GM21390 (cell line): Measurements from ENCODE around the gene ENO4.
A peak's percentile ranks its signal among the peaks of the same experiment; 100 is the strongest.

Experiments
- ATAC-seq: cut with Tn5 transposase; IDR thresholded peaks from one replicate; pipeline ENCODE4 v1.9.1; 2021; ENCODE audit not compliant: unreplicated experiment

Gene ENO4

DNA sequence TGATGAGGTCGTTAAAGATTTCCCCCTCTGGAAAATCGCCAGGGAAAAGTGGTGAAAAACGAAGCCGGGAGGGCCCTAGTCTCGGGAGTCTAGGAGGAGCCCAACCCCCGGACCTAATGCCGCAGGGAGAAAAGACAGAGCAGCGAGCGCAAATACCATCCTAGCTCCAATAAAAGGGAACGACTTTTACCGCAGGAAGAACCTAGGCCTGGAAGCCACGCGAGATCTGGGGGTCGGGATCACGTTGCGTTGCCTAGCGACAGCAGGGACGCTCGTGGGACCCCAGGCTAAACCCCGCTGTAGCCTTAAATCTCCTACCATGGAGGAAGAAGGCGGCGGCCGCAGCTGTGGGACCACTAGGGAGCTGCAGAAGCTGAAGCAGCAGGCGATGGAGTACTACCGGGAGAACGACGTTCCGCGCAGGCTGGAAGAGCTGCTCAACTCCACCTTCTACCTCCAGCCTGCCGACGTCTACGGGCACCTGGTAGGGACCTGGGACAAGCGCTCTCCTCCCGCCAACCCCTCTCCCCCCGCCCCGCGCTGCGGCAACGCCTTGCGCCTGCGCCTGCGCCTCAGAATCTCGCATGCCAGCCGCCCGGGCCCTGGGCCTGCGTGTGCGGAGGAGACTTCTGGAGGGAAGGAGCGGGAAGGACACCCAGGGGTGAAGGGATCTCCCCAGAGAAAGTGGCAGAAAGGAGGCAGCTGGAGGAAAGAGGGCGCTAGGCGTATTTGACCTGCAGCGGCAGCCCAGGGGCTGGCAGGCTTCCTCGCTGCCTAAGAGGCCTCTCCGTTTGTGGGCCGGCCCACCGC, at the start of gene ENO4:
Gene ENO4 (plus strand): TSS at position 252 of the 810 bp plus-strand sequence. CDS start 68 bp downstream, at position 320.
- ATAC-seq: peak; percentile 61

- no peak for ATAC-seq
Measured at GRCh38 chr10:116800286-116800929, 48.9 kb upstream of the ENO4 start.

DNA sequence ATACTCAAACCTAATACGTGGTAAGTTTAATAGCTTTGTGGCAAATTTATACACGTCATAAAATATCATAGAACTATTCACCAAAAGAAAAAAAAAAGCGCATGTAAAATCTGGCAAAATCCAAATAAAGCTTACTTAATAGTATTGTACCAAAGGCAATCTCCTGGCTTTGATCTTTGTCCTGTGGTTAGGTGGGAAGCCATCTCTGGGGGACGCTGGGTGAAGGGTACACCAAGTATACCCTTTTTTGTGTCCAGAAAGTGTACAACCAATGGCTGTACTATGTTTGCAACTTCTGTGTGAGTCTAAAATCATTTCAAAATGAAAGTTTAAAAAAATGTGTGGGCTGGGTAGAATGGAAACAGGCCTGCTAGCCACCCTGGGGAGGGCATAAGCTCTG, 47.6 kb upstream of the ENO4 start:
- no peak for ATAC-seq

- no peak for ATAC-seq
Measured at GRCh38 chr10:116802474-116802873, 46.8 kb upstream of the ENO4 start.

DNA sequence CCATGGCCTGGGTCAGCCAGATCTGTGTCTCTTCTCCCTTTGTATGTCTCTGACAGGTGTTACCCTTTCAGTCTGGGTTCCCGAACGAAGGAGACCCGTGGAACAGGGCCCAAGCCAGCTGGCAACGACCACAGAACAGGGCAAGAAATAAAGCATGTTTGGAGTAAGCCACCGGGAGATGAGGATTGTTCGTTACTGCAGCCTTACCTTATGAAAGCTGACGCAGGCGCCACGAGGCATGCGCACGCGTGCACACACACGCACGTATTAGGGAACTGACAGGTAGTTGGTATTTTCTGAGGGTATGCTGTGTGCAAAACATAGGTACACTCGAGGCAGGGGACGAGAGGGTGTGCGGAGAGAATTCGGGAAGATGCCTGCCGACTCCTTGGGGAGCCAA, 46.4 kb upstream of the ENO4 start:
- ATAC-seq: no peak

- ATAC-seq: no peak
Measured at GRCh38 chr10:116803451-116804249, 45.6 kb upstream of the ENO4 start.

DNA sequence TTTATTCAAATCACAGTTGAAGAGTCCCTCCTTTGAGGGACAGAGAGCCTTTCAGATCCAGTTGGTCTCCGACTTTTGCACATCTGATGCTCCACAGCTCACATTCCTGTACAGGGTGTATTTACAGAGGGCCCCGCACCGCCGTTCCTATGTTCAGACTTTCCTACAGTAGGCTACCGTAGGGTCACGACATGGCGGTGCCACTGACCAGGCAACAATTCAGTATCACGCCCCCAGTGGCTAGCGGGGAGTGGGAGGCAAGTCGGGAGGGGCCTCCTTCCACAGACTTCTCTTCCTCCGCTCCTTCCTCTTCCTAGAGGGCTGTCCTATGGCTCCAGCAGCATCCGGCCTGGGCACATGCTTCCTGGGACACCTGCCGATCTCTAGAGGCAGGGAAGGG, 40.6 kb upstream of the ENO4 start:
- no peak for ATAC-seq

DNA sequence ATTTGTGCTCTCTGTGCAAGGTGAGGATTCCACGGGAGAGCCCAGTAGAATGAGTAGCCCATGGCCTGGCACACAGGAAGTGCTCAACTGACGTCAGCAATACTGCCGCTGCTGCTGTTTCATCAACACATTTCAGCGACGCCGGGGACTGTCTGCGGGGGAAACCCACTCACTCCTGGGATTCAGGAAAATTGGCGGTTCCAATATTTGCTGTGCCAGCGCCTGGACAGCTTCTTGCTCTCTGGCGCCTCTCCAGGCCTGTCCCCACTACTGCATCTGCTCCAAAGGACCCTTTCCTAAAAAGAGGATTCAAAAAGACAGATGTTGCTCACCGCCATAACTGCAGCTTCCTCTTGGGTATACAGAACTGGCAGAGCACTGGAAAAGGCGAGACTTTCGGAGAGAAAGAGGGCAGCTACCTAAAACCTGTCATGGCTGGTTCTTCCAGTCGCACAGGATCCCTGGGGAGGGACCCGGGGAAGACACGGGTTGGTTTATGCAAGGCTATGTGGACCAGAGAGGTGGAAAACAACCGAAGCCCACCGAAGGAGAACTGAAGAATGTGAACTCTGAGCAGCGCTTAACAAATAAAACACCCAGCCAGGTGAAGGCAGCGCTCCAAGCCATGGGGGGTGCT, 39.7 kb upstream of the ENO4 start:
- ATAC-seq: no peak

DNA sequence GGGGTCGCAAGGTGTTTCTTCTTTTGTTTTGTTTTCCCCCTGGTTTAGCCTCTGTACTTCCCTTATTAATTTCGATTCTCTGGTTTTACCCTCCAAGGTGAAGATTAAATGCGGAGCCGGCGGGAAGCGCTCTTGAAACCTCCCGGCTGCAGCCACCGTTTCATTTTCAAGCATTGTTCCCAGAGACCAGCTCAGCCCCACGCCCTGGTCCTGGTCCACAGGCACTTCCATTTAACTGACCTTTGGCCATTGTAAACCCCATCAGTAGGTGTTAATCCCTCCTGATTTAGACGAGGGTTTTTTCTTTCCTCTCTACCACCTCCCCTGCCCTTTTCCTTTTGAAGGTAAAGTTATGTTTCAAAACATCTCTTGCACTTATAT, 39.2 kb upstream of the ENO4 start:
- no peak for ATAC-seq

DNA sequence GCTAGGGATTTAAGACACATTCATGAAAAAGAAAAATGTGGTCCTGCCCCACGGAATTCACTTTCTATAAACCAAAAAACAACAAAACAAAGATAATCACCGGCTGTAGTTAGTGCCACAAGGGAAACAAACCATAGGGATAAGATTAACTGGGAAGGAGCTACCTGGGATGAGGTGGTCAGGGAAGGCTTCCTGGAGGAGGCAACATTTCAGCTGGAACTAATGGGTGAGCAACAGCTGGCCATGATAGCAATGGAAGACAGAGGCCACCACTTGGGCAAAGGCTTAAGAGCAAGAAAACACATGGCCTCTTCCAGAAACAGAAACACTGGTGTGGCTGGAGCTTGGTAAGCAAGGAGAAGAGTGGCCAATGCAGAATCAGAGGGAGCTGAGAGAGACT, 38.4 kb upstream of the ENO4 start:
- ATAC-seq: no peak

DNA sequence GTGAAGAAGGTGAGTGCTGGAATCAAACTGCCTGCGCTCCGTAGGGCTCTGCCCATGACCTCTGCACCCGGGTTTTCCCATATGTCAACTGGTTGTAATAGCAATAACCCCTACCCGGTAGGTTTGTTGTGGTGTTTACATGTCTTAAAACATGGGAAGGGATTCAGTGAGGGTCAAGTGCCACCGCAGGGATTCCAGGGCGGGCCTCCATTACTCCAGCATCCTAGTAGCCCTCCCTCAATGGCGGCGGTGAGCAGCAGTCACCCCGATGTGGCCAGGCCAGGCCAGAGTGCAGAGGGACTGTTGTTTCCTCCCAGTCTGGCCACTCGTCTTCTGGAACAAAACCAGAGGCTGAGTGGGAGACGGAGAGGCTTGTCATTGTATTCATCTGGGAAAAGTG, 37.6 kb upstream of the ENO4 start:
- no peak for ATAC-seq

DNA sequence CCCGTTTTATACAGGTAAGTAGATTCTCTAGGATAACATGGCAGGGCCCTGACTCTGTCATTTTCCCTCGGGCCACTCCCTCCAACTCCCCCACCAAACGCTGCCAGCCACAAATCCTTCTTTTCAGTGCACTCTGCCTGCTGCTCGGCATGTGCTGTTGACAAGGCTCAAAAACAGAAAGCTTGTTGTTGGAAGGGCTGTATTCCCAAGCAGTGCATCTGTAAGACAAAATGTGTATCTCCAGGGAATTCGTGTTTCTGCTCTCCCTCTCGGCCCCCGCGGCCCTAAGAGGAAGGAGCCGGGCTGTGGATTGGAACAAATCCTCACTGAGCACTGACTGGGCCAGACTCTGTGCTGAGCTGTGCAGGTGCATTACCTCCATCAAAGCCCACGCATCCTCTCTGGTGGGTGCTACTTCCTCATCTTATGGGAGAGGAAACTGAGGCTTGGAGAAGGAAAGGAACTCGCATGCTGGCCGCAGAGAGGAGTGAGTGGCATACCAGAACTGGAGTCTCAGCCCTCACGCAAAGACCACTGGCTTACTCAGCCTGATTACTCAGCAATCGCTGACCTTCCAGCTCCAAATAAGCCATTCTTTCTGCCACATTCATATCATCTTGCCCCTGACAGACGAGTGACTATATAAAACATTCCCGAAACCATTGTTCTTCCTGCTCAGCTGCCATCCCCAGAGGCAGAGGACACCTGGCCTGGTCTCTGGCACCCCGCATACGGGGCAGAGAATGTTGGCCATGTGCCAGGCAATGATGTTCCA, 33.5 kb upstream of the ENO4 start:
- no peak for ATAC-seq

DNA sequence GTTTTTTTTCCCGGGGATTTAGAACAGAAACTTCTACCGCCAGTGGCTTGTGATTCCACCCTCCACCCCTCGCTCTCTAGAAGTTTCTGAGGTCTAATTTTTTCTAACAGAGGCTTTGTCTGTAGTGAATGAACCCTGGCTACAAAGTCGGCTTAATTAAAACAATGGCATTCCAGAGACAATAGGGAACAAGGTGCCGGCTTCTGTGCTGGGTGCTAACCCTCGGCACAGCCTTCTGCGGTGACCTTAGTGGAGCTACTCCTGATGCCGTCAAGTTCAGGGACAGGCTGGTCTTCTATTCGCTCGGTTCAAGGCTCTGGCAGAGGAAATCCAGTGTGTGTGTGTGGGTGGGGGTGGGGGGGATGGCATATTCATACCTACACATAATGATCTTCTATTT, 32.1 kb upstream of the ENO4 start:
- no peak for ATAC-seq

GRCh38 chr10:116817780-116818343, 31.4 kb upstream of the ENO4 start:
- ATAC-seq: no peak

DNA sequence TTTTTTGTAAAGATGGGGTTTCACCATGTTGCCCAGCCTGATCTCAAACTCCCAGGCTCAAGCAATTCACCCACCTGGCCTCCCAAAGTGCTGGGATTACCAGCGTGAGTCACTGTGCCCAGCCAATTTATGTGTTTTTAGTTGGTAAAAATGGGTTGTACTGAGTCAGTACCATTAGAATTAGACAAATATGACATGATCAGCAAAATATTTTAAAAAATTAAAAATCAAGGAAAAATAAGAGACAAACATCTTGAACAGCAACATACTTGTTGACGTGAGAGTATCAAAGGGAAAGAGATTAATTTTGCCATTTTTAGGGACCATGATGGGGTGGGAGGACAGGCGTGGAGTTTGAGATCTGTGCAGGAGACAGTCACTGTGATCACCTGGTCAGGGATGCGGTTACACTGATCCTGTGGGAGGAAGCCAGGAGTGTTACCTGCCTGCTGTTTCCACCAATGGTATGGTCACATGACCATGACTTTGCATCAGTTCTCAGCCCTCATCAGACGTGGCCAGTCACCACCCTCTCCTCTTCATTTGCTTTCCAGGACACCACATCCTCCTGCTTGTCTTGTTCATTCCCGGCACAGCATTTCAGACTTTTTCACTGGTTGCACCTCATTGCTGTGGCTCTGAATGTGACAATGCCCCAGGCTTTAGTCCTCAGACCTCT, 29.2 kb upstream of the ENO4 start:
- no peak for ATAC-seq

- no peak for ATAC-seq
Measured at GRCh38 chr10:116825901-116826300, 23.4 kb upstream of the ENO4 start.

- ATAC-seq: no peak
Measured at GRCh38 chr10:116826803-116827202, 22.5 kb upstream of the ENO4 start.

GRCh38 chr10:116827214-116827671, 22.1 kb upstream of the ENO4 start:
- ATAC-seq: no peak

GRCh38 chr10:116828116-116828515, 21.2 kb upstream of the ENO4 start:
- no peak for ATAC-seq

DNA sequence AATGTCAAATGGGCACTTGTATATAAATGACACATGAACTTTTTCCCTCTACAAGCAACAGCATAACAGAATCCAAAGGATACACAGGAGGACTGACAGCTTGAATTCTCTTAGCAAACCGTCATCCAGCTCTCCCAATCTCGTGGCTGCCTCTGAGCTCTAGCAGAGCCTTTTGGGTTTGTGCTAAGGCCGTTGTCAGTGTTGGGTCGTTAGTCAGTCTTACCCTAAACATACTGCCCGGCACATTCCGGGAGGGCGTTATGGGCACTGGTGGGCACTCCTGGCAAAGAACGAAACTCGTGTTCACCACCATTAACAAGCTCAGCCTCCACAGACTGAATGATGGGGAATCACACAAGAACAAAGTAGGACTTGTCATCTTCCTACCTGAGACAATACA, 19.6 kb upstream of the ENO4 start:
- no peak for ATAC-seq
